Measurements from ENCODE around the gene ZFHX3. TPM values are rescaled to one million over a fixed set of nuclear protein-coding genes. Genes with fewer than 3 reads are reported as not detected.

Gene ZFHX3
- polyA plus RNA-seq, 1 experiment, result 2.2 TPM

DNA sequence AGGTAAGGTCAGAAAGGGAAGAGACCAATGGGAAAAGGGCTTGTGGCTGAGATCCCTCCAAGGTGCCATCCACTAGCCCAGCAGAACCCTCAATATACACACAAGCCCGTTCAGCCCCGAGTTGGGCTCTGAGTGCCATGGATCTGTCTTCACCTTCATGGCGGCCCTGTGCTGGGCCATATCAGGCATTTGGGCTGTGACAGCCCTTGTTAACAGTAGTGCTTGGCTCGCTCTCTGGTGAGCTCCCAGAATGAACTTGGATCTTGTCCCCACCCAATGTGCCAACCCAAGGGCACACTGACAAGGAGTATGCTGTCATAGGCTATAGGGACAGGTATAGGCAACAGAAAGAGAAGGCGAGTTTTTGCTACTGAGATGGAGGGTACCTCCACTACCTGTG, 182.7 kb downstream of the ZFHX3 start:
- Histone ChIP-seq H3K4me3 (ENCODE audit: low read depth, low read length) (no peak overlapping the region), H3K27me3 (ENCODE audit: control insufficient read depth, insufficient read depth, low read length) (no peaks in the 10 kb centered on the region), H3K36me3 (ENCODE audit: control insufficient read depth, insufficient read depth, low read length) (peaks cover 3% of the 10 kb centered on the region; the same call in 1 of the 2 replicates)
- DNase-seq (ENCODE audit: low read depth), result no peak
- no peak for TF ChIP-seq CTCF (IDR thresholded peaks at IDR 0.05; ENCODE audit: insufficient read depth, low read depth, low read length)
- POLR2A ChIA-PET, result no interaction called here
- CTCF ChIA-PET, result interaction anchor here (1.0 kb wide), 1 partner anchor 9 kb away, joined by 3 read pairs; no protein-coding TSS in a partner anchor

- CTCF ChIA-PET, result no interaction called here
- no peak overlapping the region for H3K4me3 ChIP-seq (ENCODE audit: low read depth, low read length)
- no peaks in the 10 kb centered on the region for H3K27me3 ChIP-seq (ENCODE audit: control insufficient read depth, insufficient read depth, low read length)
- no peak for TF ChIP-seq CTCF (IDR thresholded peaks at IDR 0.05; ENCODE audit: insufficient read depth, low read depth, low read length)
- peaks cover 3% of the 10 kb centered on the region; the same call in 1 of the 2 replicates for H3K36me3 ChIP-seq (ENCODE audit: control insufficient read depth, insufficient read depth, low read length)
- POLR2A ChIA-PET, result no interaction called here
- DNase-seq (ENCODE audit: low read depth), result no peak
Observed at GRCh38 chr16:72864130-72864833, 183.6 kb downstream of the ZFHX3 start.

DNA sequence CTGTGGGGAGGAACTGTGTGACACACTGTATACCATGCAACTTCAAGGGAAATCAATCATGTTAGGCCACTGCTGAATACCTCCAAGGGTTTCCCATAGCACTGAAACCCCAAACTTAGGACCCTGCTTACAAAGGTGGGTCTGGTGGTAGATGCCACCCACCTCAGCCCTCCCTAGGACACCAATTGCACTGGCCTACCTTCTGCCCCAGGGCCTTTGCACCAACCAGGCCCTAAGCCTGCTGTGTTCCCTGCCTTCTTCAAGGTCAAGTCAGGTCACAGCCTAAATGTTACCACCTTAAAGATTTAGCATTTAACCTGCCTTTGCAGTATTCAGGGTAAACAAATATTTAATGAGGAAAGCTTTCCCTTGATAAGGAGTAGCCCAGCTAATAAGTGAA, 185.8 kb downstream of the ZFHX3 start:
- Histone ChIP-seq H3K27me3 (ENCODE audit: control insufficient read depth, insufficient read depth, low read length) (no peaks in the 10 kb centered on the region), H3K4me3 (ENCODE audit: low read depth, low read length) (no peak overlapping the region), H3K36me3 (ENCODE audit: control insufficient read depth, insufficient read depth, low read length) (peaks cover 3% of the 10 kb centered on the region; the same call in 1 of the 2 replicates)
- POLR2A ChIA-PET, result no interaction called here
- DNase-seq (ENCODE audit: low read depth), result no peak
- no peak for TF ChIP-seq CTCF (IDR thresholded peaks at IDR 0.05; ENCODE audit: insufficient read depth, low read depth, low read length)
- CTCF ChIA-PET, result interaction anchor here (0.7 to 2.8 kb wide), 2 partner anchors 13 to 29 kb away, joined by 3 to 11 read pairs; no protein-coding TSS in a partner anchor

DNA sequence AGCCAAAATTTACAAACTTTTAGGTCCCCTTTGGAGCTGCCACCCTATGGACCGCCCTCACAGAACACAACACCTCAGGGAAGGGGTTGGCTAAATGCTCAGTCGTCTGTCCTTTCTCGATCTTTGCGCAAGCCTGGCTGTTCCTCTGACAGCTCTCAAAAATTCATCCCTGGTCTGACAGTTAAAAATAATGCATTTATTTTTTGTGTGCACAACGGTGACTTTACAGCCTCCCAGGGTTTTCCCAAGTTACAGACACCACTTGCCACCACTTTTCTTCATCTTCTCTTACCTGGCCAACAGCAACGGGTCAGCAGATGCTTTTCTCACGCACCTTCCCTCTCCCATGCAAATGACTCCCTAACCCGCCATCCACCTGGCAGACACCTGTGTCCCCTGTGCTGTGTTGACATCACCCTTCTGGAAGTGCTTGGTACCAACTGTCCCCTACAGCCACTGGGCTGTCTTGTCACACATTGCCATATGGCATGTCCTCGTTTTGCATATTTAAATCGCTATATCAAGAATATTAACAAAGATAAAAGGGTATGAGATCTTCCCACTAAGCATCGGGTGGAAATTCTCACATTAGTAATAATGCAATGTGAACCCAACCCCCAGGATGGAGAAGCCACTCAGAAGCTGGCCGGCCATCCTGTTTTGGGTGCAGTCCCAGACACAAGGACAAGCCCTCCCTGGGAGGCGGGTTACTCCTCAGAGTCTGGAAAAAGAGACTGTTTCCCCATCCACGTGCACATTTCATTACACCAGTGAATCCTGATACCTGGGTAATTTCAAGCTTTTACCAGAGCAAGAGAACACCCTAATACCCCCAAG, 187.0 kb downstream of the ZFHX3 start:
- Histone ChIP-seq H3K27me3 (ENCODE audit: control insufficient read depth, insufficient read depth, low read length) (no peaks in the 10 kb centered on the region), H3K4me3 (ENCODE audit: low read depth, low read length) (no peak overlapping the region), H3K36me3 (ENCODE audit: control insufficient read depth, insufficient read depth, low read length) (peaks cover 3% of the 10 kb centered on the region; the same call in 1 of the 2 replicates)
- POLR2A ChIA-PET, result no interaction called here
- no peak for TF ChIP-seq CTCF (IDR thresholded peaks at IDR 0.05; ENCODE audit: insufficient read depth, low read depth, low read length)
- CTCF ChIA-PET, result interaction anchor here (1.1 to 2.8 kb wide), 3 partner anchors 14 to 1022 kb away, joined by 3 to 11 read pairs (median 4); no protein-coding TSS in a partner anchor
- no peak for DNase-seq (ENCODE audit: low read depth)

- Histone ChIP-seq H3K27me3 (ENCODE audit: control insufficient read depth, insufficient read depth, low read length) (no peaks in the 10 kb centered on the region), H3K4me3 (ENCODE audit: low read depth, low read length) (no peak overlapping the region), H3K36me3 (ENCODE audit: control insufficient read depth, insufficient read depth, low read length) (no peaks in the 10 kb centered on the region)
- TF ChIP-seq CTCF (IDR thresholded peaks at IDR 0.05; ENCODE audit: insufficient read depth, low read depth, low read length), result no peak
- POLR2A ChIA-PET, result no interaction called here
- DNase-seq (ENCODE audit: low read depth), result no peak
- CTCF ChIA-PET, result interaction anchor here (0.7 to 2.8 kb wide), 3 partner anchors 11 to 27 kb away, joined by 3 to 11 read pairs (median 4); no protein-coding TSS in a partner anchor
Observed at GRCh38 chr16:72859581-72859980, 188.3 kb downstream of the ZFHX3 start.
